GM21367 (cell line): Measurements from ENCODE around the gene RAMP2.

Experiments used
- ATAC-seq: cut with Tn5 transposase; IDR thresholded peaks from one replicate; pipeline ENCODE4 v1.9.1; 2021; ENCODE audit not compliant: unreplicated experiment

Gene RAMP2

DNA sequence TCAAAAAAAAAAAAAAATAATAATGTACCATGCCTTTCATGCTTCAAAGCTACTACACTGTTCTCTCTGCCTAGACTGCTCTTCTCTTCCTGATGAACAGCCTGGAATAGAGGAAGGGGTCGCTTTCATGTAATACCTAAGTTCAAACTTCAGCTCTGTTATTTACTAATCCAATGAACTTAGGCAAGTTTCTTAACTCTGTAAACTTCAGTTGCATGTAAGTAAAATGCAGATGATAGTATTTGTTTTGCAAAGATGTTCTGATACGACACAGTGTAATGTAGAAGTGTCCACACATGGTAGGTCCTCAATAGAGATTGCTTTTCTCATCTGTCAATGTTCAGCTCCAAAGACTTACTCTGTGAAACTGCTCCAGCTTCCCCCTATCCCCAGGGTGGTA is 30.9 kb downstream of the RAMP2 start:
- no peak for ATAC-seq

DNA sequence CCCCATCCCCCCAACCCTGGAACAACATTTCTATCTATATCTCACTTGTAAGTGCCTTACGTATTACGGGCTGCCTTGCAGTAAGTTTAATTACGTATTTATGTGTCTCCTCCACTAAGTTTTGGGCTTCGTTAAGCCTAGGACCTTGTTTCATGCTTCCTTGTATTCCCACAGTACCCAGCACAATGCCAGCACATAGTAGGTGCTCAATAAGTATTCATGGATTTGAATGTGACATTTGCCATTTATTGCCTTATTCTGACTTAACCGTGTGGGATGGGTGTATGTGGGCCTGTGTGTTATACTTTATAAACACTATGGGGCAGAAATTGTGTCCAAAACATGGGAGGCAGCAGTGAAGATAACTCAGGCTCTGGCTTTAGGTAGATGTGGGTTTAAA is 31.5 kb downstream of the RAMP2 start:
- ATAC-seq: no peak

DNA sequence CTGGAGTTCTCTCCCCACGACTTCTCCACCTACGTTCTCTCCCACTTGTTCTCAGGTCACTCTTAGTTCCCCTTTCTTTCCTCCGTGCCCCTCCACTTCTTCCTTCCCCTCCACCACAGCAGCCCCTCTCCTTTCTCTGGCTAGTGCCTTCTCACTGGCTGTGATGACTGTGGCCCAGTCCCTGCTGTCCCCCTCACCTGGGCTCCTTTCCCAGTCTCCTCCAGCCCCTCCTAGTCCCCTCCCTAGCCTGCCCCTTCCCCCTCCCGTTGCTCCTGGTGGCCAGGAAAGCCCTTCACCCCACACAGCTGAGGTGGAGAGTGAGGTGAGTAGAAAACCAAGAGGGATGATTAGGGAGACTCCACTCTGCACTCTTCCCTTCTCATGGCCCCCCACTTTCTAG is 34.0 kb downstream of the RAMP2 start:
- no peak for ATAC-seq

DNA sequence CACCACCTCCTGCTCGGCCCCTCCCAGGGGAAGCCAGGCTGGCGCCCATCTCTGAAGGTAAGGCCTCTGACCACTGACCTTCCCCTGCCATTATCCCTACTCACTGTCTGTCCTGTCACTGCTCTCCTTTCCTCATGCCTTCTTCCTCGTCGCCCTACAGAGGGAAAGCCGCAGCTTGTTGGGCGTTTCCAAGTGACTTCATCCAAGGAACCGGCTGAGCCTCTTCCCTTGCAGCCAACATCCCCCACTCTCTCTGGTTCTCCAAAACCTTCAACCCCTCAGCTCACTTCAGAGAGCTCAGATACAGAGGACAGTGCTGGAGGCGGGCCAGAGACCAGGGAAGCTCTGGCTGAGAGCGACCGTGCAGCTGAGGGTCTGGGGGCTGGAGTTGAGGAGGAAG is 34.4 kb downstream of the RAMP2 start:
- no peak for ATAC-seq

DNA sequence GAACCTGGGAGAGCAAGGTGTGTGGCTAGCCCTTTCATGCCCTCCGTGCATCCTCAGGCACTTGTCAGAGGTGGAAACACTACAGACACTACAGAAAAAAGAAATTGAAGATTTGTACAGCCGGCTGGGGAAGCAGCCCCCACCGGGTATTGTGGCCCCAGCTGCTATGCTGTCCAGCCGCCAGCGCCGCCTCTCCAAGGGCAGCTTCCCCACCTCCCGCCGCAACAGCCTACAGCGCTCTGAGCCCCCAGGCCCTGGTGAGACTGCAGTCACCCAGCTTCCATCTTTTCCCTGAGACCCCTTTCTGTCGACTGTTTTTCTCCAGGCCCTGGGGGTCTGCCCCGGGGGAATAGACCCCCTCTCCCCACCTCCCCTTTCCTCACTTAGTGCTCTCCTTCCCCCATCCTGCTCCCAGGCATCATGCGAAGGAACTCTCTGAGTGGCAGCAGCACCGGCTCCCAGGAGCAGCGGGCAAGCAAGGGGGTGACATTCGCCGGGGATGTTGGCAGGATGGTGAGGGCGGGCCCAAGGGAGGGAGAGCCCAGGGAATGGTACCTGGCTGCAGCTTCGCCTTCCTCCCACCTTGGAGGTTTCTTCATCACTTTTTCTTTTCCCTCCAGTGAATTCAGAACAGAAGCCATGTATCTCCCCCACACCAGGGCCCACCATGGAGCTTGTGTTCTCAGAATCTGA is 35.2 kb downstream of the RAMP2 start:
- ATAC-seq: no peak

DNA sequence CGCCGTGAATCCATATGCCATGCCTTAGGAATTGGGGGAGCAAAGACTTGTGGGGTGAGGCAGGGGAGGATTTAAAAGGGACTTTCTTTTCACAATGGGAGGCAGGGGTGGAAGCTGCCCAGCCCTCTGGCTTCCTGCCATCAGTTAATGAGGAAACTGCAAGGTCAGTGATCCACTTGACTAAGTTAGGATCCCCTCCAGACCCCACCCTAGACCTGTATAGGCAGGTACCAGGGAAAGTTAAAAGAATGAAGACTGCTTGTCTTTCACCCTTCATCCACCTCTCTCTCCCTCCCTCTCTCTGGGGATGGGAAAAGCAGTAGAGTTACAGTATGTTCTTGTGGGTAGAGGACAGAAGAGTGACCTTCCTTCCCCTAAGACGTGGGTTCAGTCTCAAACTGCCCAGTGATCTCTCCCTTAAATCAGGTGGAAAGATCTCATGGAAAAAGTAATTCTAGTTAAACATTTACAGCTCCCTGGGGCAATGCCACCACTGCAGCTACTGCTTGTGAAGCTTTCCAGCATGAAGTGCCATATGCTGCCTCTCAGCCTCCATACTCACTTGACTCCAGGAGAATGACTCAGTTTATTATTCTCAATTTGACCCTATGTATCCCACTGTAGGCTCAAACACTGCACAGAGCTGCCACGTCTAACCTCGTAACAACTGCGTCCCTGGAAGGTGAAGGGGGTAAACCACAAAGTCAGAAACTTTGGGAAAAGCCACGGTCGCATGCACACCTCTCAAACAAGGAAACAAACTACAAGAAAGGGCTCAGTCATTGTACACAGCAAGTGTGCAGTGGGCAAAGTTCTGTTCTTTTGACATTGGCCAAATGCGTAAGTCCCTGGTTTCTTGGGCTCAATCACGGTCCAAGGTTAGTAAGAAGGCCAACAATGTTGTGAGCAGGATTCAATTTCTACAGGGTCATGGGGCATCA is 36.3 kb downstream of the RAMP2 start:
- ATAC-seq: no peak

DNA sequence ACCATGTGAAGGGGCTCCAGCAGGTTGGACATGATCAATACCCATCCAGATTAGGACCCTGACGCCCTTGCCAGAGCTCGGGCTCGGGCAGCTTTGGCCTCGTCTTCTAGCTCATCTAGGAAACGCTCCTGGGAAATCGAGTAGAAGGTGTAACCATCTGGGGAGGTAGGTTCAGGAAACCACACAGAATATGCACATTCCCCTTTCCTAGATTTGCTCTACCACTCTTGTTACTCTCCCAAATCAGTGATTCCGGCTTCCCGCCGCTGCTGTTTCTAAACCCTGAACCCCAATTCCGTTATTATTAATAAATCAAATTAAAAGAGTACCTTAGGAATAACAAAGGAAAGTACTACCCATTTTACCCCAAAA is 37.0 kb downstream of the RAMP2 start:
- ATAC-seq: no peak

DNA sequence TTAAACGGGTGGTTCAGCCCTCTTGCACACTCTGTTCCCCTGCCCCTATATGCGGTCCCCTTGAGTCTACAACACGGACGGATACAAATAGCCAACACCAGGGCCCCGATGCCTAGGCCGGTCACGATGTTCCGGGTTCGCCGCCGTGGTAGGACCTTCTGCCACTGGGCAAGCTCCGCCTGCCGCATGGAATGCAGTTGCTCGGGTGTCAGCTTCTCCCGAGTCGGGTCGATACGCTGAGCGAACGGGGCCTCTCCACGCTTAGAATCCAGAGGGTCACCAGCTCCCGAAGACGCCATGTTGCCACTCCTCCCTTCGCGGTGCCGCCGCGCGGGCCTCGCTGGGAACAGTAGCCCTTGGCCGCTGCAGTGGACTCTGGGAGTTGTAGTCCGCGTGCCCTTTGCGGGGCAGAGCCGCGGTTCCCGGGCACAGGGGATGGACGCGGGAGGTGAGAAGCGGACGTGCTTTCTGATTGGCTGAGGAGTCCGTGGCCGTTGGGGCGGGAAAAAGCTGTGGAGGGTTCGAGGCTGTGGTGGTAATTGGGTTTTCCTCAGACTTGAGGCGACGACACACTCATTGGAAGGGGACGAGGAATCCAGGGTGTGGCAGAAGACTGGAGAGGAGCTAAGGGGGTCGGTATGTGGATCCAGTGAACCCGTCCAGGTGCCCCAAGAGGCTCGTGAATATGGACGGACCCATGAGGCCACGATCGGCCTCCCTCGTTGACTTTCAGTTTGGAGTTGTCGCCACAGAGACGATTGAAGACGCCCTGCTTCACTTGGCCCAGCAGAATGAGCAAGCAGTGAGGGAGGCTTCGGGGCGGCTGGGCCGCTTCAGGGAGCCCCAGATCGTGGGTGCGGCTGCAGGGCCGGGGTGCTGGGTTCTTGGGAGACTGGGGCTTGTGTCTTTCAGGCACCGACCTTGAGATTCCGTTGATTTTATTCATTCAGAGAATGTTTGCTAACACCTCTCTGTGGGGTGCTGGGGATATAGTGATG is 37.7 kb downstream of the RAMP2 start, which contains the start of the genes CNTD1 and COA3:
Gene CNTD1 (plus strand): TSS at position 479 of the 998 bp plus-strand sequence. CDS start 207 bp downstream, at position 686.
Gene COA3 (minus strand): TSS at position 322 of the 998 bp plus-strand sequence. CDS start 23 bp downstream, at position 299.
- ATAC-seq: no peak

DNA sequence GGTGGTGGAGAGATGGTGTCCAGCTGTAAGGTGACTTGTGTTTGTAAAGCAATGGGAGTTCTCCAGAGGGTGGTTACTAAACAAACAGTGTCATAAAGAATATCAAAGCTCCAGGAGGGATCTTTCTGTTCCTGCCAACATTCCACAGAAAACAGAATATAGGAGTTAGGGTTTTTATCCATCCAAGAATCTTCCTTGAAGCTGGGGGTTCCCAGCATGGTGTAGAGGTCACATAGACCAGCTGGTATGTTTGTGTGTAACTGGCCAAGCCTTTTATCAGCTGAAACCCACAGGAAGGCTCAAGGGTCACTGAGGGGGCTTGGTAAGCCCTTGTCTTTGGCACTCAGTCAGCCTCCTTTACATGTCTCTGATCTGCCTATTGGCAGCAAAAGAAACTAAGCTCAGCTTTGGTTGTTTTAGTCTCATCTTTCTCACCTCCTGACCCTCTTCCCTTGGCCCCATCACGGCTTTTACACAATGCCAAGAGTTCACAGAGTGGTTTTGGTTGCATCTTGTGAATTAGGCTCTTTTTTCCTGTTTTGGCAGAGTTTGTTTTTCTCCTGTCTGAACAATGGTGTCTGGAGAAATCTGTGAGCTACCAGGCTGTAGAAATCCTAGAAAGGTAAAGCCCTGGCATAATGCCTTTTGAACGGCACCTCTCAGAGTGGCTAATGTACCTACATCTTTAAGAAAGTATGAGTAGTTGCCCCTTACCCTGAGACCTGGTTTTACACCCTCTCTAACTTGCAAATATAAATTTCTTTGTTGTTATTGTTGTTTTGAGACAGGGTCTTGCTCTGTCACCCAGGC is 42.3 kb downstream of the RAMP2 start:
- ATAC-seq: no peak

DNA sequence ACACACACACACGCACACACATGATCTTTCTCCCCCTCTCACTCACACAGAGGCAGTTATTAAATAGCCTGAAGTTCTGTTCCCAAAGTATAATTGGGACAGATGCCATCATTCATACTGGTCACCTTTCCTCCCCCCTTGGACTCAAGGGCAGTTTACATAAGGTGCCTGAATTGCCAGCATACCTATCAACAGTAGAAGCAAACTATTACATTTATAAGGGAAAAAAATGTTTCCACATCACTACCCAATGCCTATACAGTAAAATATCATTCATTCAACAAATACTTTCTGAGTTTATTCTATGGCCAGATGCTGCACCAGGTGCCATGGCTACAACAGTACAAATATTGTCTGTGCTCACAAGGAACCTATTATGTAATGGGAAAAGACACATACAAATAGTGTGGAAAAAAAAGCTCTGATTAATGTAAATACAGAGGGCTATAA is 43.9 kb downstream of the RAMP2 start:
- ATAC-seq: no peak

DNA sequence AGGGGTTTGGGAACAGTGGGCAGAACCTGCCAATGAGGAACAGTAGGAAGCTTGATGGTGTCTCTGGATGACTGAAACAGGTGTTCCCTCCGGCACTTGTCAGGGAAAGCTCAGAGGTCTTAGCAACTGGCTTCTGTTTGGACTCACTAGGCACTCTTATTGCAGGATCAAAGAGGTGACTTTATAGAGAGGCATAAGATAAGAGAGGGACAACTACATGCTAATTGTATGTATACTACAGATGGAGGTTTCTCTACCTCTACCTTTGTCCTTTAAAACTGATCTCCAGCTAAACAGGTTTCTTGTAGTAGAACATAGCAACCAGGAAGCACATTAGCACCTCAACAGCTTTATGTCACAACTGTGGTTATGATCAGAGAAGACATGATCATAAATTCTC is 45.2 kb downstream of the RAMP2 start:
- ATAC-seq: no peak

DNA sequence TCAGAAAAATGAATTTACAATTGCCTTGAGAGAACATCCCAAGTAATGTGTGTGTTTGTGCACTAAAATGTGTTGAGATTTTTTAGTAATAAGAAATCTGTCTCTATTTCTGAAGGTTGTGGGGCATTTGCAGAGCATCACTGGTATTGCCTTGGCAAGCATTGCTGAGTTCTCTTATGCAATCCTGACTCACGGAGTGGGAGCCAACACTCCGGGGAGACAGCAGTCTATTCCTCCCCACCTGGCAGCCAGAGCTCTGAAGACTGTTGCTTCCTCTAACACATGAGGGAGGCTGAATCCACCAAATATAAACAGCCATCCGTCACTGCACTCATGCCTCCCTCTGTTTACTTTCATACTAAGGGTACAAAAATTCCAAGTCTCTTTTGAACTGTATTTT is 48.2 kb downstream of the RAMP2 start:
- no peak for ATAC-seq
